Uterus (tissue), 4 donors: ENCODE results near the gene TM2D1. TPM values are rescaled to one million over a fixed set of nuclear protein-coding genes. Genes with fewer than 3 reads are reported as not detected.
A peak's percentile ranks its signal among the peaks of the same experiment; 100 is the strongest.
"Not testable (repeated sequence)": the region's sequence is repeated elsewhere in the genome, so short reads cannot be mapped to it uniquely, and the experiment has no call there.

Experiments used
- DNase-seq, 2 donors: peaks; one replicate each; pipeline ENCODE4 v3.0.0-alpha.2; 2019 to 2020
- H3K27ac ChIP-seq, 2 donors: fragments of 200-600 bp; sonication (generic); 1 replicate in 1 of 2; 2 replicates in 1 of 2; pipeline ENCODE4 v1.5.1; 2016 to 2018
- H3K27me3 ChIP-seq, 2 donors: fragments of 200-600 bp; sonication (generic); one replicate each; pipeline ENCODE4 v1.5.1; 2018 to 2019; ENCODE audit warnings: control low read depth in 1 of 2
- H3K36me3 ChIP-seq, 2 donors: fragments of 200-600 bp; sonication (generic); one replicate each; pipeline ENCODE4 v1.5.1; 2019; ENCODE audit warnings: control low read depth in 1 of 2
- H3K4me1 ChIP-seq, 2 donors: fragments of 200-600 bp; sonication (generic); one replicate each; pipeline ENCODE4 v1.5.1; 2018 to 2019; ENCODE audit warnings: control low read depth in 1 of 2
- H3K4me3 ChIP-seq, 2 donors: fragments of 200-600 bp; sonication (generic); 1 replicate in 1 of 2; 2 replicates in 1 of 2; pipeline ENCODE4 v1.5.1; 2018 to 2019; ENCODE audit warnings: mild to moderate bottlenecking in 1 of 2
- H3K9me3 ChIP-seq, 2 donors: fragments of 200-600 bp; sonication (generic); one replicate each; pipeline ENCODE4 v1.5.1; 2019; ENCODE audit warnings: control low read depth in 1 of 2
- CTCF ChIP-seq, 4 experiments: fragments of 200-600 bp in 2 of 4; fragments of 450-650 bp in 2 of 4; sonication (generic) in 2 of 4; IDR thresholded peaks; one replicate each; pipeline ENCODE4 v1.5.1; 2016 to 2019; ENCODE audit warnings: antibody characterized with exemption in 4 of 4, mild to moderate bottlenecking in 2 of 4, moderate library complexity in 1 of 4
- POLR2A ChIP-seq, 2 donors: fragments of 450-650 bp; IDR thresholded peaks; one replicate each; pipeline ENCODE4 v1.6.1; 2016; ENCODE audit warnings: antibody characterized with exemption in 2 of 2, mild to moderate bottlenecking in 1 of 2, moderate library complexity in 1 of 2
- intact Hi-C: fragments of 100-400 bp; cut with DNase I; formaldehyde crosslinking; loops from one replicate; pipeline ENCODE4 v1.15.1; 2023; ENCODE audit warnings: low total_unique reads
- total RNA-seq, 4 donors: library from RNA; depleted of rRNA in 3 of 4; stranded (reverse); fragments of >200 nt in 3 of 4; gene quantifications; one replicate each; pipeline versions ENCODE4 v1.1.0 to v1.2.4, GENCODE V29; 2014 to 2023
- donor health status: DM: yes; HTN: yes; CAD: no.

Gene TM2D1
- total RNA-seq, 4 donors from 2014 or later, result 62.2 to 109 (median 87.8) TPM

- intact Hi-C loops, result no loop called here
- DNase-seq, result no peak
- no peaks in the 10 kb centered on the region for H3K36me3 ChIP-seq
- no peaks in the 10 kb centered on the region for H3K9me3 ChIP-seq
- peak overlapping the region; percentile 5 to 24 for H3K27ac ChIP-seq
- no peaks in the 10 kb centered on the region for H3K4me1 ChIP-seq
- no peak overlapping the region for H3K4me3 ChIP-seq
- no peaks in the 10 kb centered on the region for H3K27me3 ChIP-seq
- TF ChIP-seq POLR2A (IDR thresholded peaks at IDR 0.05), result no peak
- TF ChIP-seq CTCF (IDR thresholded peaks at IDR 0.05), result no peak
Measured at GRCh38 chr1:61692155-61692800, 32.7 kb downstream of the TM2D1 start.

- no peak for DNase-seq
- H3K4me3 ChIP-seq, result no peak overlapping the region
- H3K9me3 ChIP-seq, result no peaks in the 10 kb centered on the region
- no peaks in the 10 kb centered on the region for H3K27me3 ChIP-seq
- intact Hi-C loops, result no loop called here
- TF ChIP-seq POLR2A (IDR thresholded peaks at IDR 0.05) (no peak), CTCF (IDR thresholded peaks at IDR 0.05) (no peak)
- H3K4me1 ChIP-seq, result no peaks in the 10 kb centered on the region
- H3K36me3 ChIP-seq, result no peaks in the 10 kb centered on the region
- H3K27ac ChIP-seq, result no peak overlapping the region
Measured at GRCh38 chr1:61687901-61688300, 37.0 kb downstream of the TM2D1 start.

DNA sequence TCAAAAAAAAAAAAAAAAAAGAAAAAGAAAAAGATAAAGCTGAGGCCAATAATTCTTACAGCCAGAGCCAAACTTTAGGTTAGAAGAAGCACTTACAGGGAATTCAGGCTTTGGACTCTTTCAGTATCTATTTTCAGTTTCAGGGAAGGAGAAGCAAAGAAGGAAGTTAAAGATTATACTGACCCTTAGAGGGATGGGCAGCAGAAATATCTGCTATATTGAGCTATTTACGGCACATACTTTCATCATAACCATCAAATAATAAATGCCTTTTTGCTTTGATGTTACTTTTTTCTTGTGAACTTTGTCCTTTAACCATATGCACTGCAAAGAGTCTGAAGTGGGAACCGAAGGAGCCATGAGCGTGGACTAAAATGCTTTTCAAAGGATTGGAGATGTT, 42.0 kb downstream of the TM2D1 start:
- no peaks in the 10 kb centered on the region for H3K9me3 ChIP-seq
- H3K27me3 ChIP-seq, result no peaks in the 10 kb centered on the region
- no peak for DNase-seq
- intact Hi-C loops, result no loop called here
- H3K36me3 ChIP-seq, result no peaks in the 10 kb centered on the region
- TF ChIP-seq POLR2A (IDR thresholded peaks at IDR 0.05), result no peak
- no peaks in the 10 kb centered on the region for H3K4me1 ChIP-seq
- no peak overlapping the region for H3K27ac ChIP-seq
- H3K4me3 ChIP-seq, result no peak overlapping the region

GRCh38 chr1:61680500-61680899, 44.4 kb downstream of the TM2D1 start:
- H3K4me1 ChIP-seq, result no peaks in the 10 kb centered on the region
- TF ChIP-seq CTCF (IDR thresholded peaks at IDR 0.05) (no peak), POLR2A (IDR thresholded peaks at IDR 0.05) (no peak)
- intact Hi-C loops, result no loop called here
- no peaks in the 10 kb centered on the region for H3K27me3 ChIP-seq
- no peaks in the 10 kb centered on the region for H3K36me3 ChIP-seq
- H3K9me3 ChIP-seq, result no peaks in the 10 kb centered on the region
- DNase-seq, result no peak
- no peak overlapping the region for H3K27ac ChIP-seq
- no peak overlapping the region for H3K4me3 ChIP-seq

GRCh38 chr1:61676881-61677280, 48.1 kb downstream of the TM2D1 start:
- intact Hi-C loops, H3K9me3 ChIP-seq, H3K4me1 ChIP-seq, H3K27me3 ChIP-seq, DNase-seq, H3K27ac ChIP-seq, H3K36me3 ChIP-seq, H3K4me3 ChIP-seq: not testable (repeated sequence)

GRCh38 chr1:61674221-61674620, 50.7 kb downstream of the TM2D1 start:
- DNase-seq, result no peak
- Histone ChIP-seq H3K36me3 (no peaks in the 10 kb centered on the region), H3K9me3 (no peaks in the 10 kb centered on the region), H3K4me1 (no peaks in the 10 kb centered on the region), H3K27ac (no peak overlapping the region), H3K27me3 (no peaks in the 10 kb centered on the region), H3K4me3 (no peak overlapping the region)
- intact Hi-C loops, result no loop called here
- TF ChIP-seq POLR2A (IDR thresholded peaks at IDR 0.05) (no peak), CTCF (IDR thresholded peaks at IDR 0.05) (no peak)
